D721Med (cell line): ENCODE data around the gene C1QTNF5.

ENCODE experiments used
- DNase-seq: peaks from one replicate; pipeline ENCODE4 v3.0.0; 2011; ENCODE audit warnings: low spot score; ENCODE audit not compliant: insufficient read length
- FAIRE-seq: peaks from 2 replicates; lab custom pipeline; 2011; peaks lifted over from hg19 to GRCh38; lab: Jason Lieb, UNC
- TF ChIP-seq, protein P1 (sequence below): IDR thresholded peaks from 2 replicates; pipeline ENCODE4 v1.5.1; 2012; ENCODE audit warnings: mild to moderate bottlenecking, control low read depth; ENCODE audit not compliant: insufficient read depth; ENCODE audit errors: missing control alignments

C1QTNF5 gene

DNA sequence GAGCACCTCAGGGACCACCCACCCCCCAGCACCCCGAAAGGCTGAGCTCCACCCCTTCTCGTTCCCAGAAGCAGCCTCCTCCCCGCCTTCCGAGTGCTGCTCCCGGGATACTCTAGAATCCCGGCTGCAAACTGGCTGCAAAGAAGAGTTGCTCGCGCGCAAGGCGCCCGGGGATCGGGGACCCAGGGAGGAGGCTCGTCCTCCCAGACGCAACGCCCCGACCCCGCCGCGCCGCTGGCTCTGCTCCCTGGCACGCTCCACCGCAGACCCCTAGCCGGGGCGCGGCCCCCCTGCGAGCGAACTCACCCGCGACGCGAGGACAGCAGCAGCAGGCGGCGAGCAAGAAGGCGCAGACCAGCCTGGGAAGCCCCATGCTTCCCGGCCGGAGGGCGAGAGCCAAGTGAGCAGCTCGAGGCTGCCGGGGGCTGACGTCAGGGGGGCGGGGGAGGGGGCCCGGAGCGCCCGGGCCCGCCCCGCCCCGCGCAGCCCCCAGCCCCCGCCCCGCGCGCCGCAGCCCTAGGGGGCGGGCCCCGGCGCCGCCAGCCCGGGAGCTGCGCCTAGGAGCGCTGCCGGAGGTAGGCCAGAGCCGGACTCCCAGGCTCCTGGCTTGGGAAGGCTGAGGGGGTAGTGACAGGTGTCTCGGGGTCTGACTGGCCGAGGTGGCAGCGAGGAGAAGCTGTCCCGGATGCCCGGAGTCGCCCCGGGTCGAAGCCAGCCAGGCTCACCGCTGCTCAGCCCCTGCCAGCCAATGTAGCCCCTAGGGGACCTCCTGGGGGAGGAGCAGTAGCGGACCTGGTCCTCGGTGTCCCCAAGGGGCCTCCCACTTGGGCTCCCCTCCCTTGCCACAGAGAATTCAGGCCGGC, 23.7 kb downstream of the C1QTNF5 start, which contains the start of gene MCAM:
Gene MCAM (minus strand): TSS at position 402 of the 863 bp plus-strand sequence. CDS start 29 bp downstream, at position 373.
- FAIRE-seq (no peak), DNase-seq (peak; percentile 80)
- TF ChIP-seq, protein P1, sequence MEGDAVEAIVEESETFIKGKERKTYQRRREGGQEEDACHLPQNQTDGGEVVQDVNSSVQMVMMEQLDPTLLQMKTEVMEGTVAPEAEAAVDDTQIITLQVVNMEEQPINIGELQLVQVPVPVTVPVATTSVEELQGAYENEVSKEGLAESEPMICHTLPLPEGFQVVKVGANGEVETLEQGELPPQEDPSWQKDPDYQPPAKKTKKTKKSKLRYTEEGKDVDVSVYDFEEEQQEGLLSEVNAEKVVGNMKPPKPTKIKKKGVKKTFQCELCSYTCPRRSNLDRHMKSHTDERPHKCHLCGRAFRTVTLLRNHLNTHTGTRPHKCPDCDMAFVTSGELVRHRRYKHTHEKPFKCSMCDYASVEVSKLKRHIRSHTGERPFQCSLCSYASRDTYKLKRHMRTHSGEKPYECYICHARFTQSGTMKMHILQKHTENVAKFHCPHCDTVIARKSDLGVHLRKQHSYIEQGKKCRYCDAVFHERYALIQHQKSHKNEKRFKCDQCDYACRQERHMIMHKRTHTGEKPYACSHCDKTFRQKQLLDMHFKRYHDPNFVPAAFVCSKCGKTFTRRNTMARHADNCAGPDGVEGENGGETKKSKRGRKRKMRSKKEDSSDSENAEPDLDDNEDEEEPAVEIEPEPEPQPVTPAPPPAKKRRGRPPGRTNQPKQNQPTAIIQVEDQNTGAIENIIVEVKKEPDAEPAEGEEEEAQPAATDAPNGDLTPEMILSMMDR = no peak

DNA sequence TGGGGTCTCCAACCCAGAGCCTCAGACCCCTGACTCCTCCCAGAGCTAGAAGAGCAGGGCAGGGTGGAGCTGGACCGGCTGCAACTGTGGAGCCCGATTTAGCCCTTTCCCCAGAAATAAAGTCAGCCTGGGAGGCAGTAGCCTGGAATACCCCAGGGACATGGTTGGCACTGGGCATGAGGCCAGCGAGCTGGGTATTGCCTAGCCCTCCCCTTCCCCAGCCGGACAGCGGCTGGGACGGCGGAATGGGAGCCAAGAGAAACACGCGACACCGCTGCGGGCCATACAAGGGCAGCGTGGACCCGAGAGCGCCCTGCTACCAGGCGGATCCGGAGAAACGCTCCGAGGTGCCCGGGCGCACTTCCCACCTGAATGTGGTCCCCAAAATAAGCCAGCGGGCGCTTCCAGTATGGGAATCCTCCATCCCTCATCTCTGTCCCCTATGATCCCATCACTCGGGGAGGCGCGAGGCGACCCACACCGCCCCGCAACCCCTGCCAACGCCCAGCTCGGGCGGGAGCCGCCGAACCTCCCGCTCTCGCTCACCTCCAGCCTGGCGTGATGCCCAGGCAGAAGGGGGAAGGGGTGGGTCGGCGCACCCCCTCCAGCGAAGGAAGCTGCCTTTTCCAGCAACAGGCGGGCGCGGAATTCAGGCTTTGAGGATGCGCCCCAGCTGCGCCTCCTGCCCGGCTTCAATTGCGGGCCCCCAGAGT, 24.5 kb downstream of the C1QTNF5 start:
- no peak for FAIRE-seq
- TF ChIP-seq, protein P1 = no peak
- no peak for DNase-seq

DNA sequence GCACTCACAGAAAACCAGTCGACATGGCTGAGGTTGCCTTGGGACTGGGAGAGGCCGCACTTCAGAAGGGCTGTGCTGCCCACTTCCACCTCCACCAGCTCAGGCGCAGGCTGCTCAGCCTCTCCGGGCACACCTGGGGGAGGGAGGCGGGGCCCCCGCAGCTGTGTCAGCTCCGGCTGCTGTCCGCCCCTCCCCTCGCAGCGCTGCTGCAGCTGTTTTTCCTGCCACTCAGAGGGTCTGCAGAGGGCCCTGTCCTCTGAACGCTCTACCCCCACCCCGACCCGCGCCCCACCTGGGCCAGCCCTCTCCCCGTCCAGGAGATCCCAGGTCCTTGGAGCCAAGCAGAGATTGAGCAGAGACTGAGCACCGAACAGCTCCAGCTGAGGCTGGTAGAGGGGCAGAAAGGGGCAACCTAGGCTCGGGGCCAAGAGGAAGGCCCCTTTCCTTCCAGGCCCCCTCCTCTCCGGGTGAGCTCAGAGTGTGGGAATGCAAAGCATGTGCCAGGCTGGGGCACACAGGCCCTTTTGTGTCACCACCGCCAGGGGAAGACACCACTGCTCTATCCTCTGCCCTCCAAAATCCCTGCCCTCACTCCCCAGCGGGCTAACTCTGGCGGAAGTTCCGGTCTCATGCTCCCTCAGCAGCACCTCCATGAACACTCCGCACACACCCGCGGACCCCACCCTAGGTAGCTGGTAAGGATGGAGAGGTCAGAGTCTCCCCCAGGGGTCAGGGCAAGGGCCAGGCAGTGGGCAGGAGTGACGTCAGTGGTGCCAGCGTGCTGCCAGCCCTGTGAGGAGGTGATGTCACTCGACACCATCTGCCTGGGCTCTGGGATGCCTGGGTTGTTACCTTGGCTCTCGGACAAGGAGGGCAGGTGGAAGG, 25.3 kb downstream of the C1QTNF5 start:
- DNase-seq (no peak), FAIRE-seq (no peak)

DNA sequence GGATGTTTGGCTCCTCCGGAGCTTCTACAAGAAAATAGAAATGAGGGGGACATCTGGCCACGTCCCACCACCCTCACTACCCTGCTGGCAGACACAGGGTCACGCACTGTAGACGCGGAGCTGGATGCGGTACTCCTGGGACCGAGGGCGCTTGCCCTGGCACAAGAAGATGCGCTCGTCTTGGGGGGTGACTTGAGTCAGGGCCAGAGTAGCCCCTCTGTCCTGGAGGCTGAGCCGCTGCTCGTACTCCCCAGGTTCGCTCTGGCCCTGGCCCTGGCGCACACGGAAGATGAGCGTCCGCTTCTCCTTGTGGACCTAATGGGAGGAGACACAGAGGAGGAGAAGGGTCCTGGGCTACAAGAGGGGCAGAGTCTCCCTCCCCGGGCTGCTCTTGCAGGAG, 26.0 kb downstream of the C1QTNF5 start:
- DNase-seq (no peak), FAIRE-seq (no peak)
- TF ChIP-seq, protein P1 = no peak

More for the DNA sequence above, 25.3 kb downstream of the C1QTNF5 start:
- TF ChIP-seq, protein P1 = no peak

DNA sequence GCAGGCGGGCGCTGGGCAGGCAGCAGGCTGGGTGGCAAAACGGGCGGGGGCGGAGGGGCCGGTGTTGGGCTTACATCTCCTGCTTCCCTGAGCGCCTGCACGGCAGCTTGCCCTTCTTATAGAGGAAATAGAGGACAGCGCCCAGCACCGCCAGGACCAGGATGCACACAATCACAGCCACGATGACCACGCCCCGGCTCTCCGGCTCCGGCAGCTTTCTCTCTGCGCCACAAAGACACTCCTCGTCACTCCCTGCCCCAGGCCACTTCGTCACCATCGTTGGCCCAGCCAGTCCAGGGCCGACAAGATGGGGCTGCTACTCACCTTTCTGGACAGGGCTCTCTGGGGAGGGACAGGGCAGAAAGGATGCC, 30.0 kb downstream of the C1QTNF5 start:
- no peak for DNase-seq
- FAIRE-seq = no peak
- TF ChIP-seq, protein P1 = no peak

DNA sequence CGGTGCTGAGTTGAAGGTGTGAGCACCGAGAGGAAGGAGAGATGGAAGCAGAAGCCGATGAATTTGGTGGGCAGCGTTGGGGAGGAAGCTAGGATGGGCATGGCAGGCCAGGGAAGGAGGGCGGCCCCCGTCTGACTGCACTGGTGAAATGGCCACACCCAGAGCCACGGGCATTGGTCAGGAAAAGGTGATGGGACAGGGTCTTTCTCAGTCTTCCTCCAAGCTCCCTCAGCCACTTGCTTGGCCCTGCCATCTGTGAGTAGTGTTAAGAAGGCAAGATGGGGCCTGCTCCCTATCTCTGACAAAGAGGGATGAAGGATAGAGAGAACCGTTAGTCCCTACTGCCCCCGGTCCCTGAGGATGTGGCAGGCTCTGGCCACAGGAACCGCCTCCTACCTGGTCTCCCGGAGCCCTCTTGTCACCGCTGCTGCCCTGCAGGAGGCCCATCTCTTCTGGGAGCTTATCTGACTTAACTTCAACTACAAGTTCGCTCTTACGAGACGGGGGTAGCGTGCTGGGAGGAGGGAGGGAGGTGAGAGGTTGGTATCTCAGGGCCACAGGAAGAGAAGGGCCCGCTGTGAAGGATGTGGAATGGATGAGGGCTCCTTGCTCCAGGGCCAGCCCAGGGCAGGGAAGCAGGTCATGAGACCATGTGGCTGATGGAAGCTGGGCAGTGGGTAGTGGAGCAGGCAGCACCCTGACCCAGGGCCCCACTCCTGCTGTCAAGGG, 30.6 kb downstream of the C1QTNF5 start:
- no peak for FAIRE-seq
- no peak for DNase-seq
- TF ChIP-seq, protein P1 = no peak
